Stimulated activated CD4-positive, alpha-beta T cell treated with anti-CD3 and anti-CD28 coated beads, Interleukin-1b, Interleukin-23, amount 100 ng/mL, for 4 hours (primary cell): ENCODE measurements around the gene HRC.
"Not testable (repeated sequence)": the region's sequence is repeated elsewhere in the genome, so short reads cannot be mapped to it uniquely, and the experiment has no call there.

Experiments used
- DNase-seq, 2 donors: peaks; one replicate each; pipeline ENCODE4 v3.0.0-alpha.2; 2020; ENCODE audit warnings: low read depth in 2 of 2

The HRC gene

DNA sequence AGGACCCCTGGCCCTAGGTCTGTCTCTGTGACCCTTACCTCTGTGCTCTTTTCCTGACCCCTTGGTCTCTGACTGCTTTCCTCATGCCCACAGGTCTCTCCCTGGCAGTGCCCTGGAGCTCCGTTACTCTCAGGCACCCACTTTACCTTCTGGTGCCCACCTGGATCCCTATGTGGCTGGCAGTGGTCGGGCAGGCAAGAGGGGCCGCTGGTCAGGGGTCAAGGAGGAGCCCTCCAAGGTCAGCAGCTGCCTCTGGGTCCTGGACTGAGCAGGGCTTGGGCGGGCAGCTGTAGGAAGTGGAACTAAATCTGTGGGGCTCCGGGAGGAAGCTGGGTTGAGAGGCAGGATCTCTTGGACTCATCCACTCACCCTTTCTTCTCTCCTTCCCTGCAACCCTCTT, 19.5 kb downstream of the HRC start:
- DNase-seq = no peak

GRCh38 chr19:49133621-49134454, 21.4 kb downstream of the HRC start:
- peak; percentile 47 to 55 for DNase-seq

GRCh38 chr19:49132974-49133609, 22.1 kb downstream of the HRC start:
- DNase-seq = no peak

DNA sequence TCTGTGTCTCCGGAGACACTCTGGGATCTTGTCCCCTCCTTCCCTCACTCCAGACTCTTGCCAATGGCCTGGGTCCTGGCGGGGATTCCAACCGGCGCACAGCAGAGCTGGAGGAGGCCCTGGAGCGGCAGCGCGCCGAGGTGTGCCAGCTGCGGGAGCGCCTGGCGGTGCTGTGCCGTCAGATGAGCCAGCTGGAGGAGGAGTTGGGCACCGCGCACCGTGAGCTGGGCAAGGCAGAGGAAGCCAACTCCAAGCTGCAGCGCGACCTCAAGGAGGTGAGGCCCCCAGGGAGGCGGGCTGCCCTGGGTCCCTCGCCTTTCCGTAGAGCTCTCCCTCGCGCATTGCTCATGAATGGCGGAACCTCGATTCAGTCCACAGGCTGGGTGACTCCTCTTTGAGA, 24.9 kb downstream of the HRC start:
- DNase-seq = no peak

DNA sequence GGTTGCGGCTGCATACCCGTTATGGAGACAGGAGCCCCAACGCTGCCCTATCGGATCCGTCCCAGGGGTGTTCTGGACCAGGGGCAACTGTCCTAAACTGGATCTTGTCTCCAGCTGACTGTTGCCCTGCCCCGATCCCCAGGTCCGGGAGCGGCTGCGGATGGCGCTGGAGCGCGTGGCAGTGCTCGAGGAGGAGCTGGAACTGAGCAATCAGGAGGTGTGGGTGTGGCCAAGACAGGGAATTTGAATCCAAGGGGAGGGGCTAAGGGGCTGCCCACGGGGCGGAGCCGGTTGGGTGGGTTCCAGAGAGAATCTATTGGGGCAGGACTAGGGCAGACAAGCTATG, 26.0 kb downstream of the HRC start:
- DNase-seq = no peak

DNA sequence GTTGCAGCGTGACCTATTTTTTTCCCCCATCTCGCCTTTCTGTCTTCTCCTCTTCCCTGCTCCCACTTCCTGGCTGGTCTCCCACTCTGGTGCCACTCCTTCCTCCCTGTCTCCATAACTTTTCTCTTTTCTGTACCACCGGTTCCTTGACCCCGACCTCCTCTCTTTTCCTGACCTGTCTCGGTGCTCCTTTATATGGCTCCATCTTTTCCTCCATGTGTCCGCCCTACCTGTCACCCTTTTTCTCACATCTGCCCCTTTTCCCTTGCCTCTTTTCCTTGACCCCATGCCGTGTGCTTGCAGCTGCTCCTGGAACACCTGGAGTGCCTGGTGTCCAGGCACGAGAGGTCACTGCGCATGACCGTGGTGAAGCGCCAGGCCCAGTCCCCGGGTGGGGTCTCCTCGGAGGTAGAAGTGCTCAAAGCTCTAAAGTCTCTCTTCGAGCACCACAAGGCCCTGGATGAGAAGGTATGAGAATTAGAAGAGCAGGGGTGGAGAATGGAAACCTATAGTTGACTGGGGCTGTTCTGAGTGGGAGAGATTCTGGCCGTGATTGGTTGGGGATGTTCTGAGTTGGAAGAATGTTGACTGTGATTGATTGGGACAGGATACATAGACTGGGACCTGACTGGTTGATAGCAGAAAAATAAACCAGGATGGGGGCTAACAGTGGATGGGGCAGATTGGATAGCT, 26.5 kb downstream of the HRC start:
- no peak for DNase-seq

GRCh38 chr19:49127674-49128544, 27.3 kb downstream of the HRC start:
- DNase-seq = peak; percentile 91 to 93

DNA sequence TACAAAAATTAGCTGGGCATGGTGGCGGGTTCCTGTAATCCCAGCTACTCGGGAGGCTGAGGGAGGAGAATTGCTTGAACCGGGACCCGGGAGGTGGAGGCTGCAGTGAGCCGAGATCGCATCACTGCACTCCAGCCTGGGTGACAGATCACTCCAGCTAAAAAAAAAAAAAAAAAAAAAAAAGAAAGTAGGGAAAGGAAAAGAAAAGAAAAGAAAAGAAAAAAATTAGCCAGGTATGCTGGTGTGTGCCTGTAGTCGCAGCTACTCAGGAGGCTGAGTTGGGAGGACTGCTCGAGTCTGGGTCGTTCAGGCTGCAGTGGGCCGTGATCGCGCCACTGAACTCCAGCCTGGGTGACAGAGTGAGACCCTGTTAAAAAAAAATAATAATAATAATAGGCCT, 28.0 kb downstream of the HRC start:
- DNase-seq = not testable (repeated sequence)

GRCh38 chr19:49126575-49126974, 28.6 kb downstream of the HRC start:
- DNase-seq = no peak

DNA sequence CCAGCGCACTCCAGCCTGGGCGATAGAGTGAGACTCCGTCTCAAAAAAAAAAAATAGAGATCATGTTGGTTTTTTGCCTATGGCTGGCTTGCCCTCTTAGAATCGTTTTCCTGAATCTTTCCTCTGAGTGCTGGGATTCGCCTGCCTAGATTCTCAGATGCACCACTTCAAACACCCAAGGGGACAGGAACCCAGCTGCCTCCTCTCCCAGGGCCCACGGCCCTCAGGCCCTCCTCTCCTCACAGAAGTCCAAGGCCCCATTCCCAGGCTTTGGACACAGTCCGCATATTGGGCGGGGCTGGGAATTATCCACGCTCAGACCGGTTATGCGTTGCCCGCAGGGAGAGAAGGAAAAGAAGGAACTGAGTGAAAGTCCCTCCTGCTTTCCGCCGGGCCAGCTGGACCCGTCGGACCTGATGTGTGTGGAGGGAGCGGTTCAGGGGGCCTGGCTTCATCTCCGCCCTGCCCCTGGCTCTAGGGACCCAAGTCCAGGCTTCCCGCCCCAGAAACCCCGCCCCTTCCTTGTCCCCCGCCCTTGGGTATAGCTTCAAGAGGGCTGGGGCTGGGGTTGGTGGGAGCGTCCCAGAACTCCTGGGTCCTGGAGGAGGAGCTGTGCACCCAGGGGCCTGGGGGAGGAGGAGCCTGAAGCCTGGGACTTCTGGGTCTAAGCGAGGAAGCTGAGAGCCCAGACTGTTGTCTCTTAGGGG, 30.0 kb downstream of the HRC start:
- no peak for DNase-seq

GRCh38 chr19:49123285-49123684, 31.9 kb downstream of the HRC start:
- DNase-seq = not testable (repeated sequence)

- DNase-seq = not testable (repeated sequence)
Observed at GRCh38 chr19:49121841-49122240, 33.4 kb downstream of the HRC start.

- no peak for DNase-seq
Observed at GRCh38 chr19:49120868-49121267, 34.3 kb downstream of the HRC start.

GRCh38 chr19:49120325-49120683, 34.9 kb downstream of the HRC start:
- no peak for DNase-seq

DNA sequence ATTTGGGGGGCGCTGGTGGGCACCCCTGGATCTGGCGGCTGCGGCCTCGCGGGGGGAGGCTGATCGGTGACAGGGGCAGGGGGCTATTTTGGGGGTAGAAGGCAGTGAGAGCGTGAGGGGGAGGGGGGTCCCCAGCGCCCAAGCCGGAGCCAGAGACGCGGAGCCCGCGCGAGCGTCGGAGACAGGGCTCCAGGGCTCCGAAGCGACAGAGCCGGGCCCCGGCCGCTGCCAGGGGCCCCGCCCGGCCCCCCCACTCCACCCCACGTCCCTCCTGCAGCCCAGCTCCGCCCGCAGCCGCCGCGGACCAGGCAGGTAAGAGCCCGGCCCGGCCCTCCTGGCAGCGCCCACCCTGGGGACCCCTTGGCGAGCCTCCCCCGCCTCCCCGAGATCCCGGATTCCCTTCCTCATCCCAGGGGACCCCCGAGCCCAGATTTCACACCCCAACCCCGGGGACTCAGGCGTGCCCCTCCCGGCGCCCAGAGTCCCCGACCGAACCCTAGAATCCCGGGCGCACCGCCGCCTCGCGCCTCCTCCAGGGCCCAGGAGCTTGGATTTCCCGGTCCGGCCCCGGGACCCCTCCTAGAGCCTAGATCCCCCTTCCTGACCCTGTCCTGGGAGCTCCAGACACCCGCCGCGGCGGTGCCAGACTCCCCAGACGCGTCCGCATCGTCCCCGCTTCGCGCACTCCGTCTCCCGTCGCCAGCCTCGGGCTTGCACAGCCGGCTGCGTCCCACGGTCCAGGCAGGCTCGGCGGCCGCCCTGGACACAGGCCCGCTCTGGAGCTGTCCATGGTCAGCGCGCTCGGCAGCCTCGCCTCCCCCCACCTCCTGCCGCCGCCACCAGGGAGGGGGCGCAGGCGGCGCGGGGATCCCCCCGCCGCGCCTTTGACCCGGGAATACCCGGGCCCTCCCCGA, 35.5 kb downstream of the HRC start, which contains the start of gene PPFIA3:
Gene PPFIA3, plus strand, starts transcription at position 134 of the 914 bp plus-strand sequence. CDS start 8,330 bp downstream, outside the sequence.
- DNase-seq = no peak

DNA sequence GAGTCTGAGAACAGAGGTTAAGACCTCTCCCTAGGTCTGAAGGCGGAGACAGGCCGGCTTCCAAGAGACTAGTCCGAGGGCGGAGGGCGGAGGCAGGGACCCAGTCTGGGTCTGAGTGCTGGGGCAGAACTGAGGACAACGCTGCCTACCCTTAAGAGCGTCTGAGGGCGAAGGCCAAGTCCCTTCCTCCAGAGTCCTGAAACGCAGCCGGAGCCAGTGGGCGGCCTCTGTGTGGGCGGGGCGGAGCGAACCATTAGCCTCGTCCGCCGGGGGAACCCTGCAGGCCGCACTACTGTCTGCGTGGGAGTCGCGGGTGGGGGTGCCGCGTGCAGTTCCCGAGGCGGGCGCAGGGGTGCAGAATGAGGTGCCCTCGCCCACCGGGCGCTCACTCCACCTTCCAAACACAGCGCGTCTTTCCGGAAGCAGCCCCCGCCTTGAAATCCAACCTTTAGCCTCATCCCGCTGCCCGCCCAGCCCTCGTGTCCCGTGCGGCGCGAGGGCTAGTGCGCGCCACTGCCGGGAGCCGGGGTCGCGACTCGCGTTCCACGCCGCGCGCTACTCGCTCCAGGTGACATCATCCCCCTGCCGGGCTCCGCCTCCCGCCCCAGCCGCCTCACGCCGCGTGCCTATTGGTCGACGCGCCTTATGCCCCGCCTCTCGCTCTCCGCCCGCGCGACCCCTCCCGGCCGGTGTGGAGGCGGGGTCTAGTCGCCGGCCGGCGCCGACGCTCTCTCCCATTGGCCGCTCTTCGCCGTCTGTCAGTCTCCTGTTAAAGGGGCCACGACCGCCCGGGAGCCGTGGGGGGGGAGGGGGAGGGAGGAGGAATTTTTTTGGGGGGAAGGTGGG, 36.4 kb downstream of the HRC start, which contains the start of gene C19orf73:
Gene C19orf73, minus strand, starts transcription at position 579 of the 846 bp plus-strand sequence. Its CDS starts 121 bp downstream, at position 458.
- DNase-seq = peak; percentile 94 to 96

DNA sequence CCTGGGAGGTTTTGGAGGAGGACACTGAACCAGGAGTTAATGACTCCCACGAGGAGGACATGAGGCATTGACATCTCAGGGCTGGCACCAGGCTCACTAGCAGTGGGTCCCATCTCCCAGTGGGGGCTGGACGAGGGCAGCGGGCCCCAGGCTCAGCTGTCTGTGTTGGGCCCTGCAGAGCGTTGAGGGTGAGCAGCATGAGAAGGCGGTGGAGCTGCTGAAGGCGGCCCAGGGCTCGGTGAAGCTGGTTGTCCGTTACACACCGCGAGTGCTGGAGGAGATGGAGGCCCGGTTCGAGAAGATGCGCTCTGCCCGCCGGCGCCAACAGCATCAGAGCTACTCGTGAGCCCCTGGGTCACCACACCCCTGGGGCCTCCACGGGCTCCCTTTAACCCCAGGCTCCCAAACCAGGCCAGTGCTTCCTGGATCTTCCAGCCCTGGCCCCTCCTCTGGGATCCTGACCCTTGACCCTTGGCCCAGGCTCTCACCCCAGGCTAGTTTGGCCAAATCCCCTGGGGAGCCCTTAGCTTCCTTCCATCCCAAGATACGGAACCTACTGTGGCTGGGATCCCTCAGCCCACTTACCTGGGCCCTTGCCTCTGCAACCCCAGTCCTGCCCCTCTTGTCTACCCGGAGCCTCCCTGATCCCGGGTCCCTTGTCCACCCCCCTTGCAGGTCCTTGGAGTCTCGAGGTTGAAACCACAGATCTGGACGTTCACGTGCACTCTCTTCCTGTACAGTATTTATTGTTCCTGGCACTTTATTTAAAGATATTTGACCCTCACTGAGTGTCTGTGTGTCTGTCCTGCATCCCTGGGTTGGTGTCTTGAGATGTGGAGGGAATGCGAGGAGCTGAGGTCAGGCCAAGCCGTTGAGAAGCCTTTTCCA, 37.3 kb downstream of the HRC start:
- DNase-seq = no peak

GRCh38 chr19:49116544-49116943, 38.7 kb downstream of the HRC start:
- DNase-seq = no peak
